Measurements from ENCODE around the gene SLC7A1.

- TF ChIP-seq CTCF (IDR thresholded peaks at IDR 0.05): no peak
- TF ChIP-seq POLR2A (IDR thresholded peaks at IDR 0.05): no peak
These were observed 88.1 kb downstream of the SLC7A1 start for GRCh38 chr13:29507356-29507755.
